Prostate gland (tissue), 2 donors: ENCODE results near the gene SORBS2.
"Not testable (repeated sequence)": the region's sequence is repeated elsewhere in the genome, so short reads cannot be mapped to it uniquely, and the experiment has no call there.

Experiments used
- POLR2A ChIP-seq: fragments of 450-650 bp; IDR thresholded peaks from one replicate; pipeline ENCODE4 v1.6.1; 2016; ENCODE audit warnings: antibody characterized with exemption, mild to moderate bottlenecking
- POLR2AphosphoS5 ChIP-seq: sonication (generic); formaldehyde crosslinking; IDR thresholded peaks from one replicate; pipeline ENCODE4 v1.6.1; 2017; ENCODE audit warnings: antibody characterized with exemption
- TF ChIP-seq, protein P1 (sequence below), 4 experiments: fragments of 200-600 bp in 2 of 4; fragments of 450-650 bp in 2 of 4; sonication (generic) in 2 of 4; IDR thresholded peaks; 1 replicate in 3 of 4; 2 replicates in 1 of 4; pipeline ENCODE4 v1.5.1; 2016 to 2019; ENCODE audit warnings: antibody characterized with exemption in 4 of 4, mild to moderate bottlenecking in 2 of 4, moderate library complexity in 2 of 4

GRCh38 chr4:185857561-185857960 is 45.6 kb upstream of the SORBS2 start:
- TF ChIP-seq, protein P1, sequence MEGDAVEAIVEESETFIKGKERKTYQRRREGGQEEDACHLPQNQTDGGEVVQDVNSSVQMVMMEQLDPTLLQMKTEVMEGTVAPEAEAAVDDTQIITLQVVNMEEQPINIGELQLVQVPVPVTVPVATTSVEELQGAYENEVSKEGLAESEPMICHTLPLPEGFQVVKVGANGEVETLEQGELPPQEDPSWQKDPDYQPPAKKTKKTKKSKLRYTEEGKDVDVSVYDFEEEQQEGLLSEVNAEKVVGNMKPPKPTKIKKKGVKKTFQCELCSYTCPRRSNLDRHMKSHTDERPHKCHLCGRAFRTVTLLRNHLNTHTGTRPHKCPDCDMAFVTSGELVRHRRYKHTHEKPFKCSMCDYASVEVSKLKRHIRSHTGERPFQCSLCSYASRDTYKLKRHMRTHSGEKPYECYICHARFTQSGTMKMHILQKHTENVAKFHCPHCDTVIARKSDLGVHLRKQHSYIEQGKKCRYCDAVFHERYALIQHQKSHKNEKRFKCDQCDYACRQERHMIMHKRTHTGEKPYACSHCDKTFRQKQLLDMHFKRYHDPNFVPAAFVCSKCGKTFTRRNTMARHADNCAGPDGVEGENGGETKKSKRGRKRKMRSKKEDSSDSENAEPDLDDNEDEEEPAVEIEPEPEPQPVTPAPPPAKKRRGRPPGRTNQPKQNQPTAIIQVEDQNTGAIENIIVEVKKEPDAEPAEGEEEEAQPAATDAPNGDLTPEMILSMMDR (IDR thresholded peaks at IDR 0.05): not testable (repeated sequence)
- TF ChIP-seq POLR2A, POLR2AphosphoS5: not testable (repeated sequence)
